B cell (primary cell): Measurements from ENCODE around the gene GIPR.

Experiments used
- EZH2 ChIP-seq: IDR thresholded peaks from 2 replicates; pipeline ENCODE4 v1.6.1; 2012; ENCODE audit warnings: borderline replicate concordance, low read depth, mild to moderate bottlenecking, moderate library complexity, low read length; ENCODE audit not compliant: insufficient read depth, poor library complexity, severe bottlenecking
- TF ChIP-seq, protein P1 (sequence below): fragments of 200-600 bp; IDR thresholded peaks from one replicate; pipeline ENCODE4 v1.8.0; 2022; ENCODE audit warnings: antibody characterized with exemption, mild to moderate bottlenecking

- TF ChIP-seq, protein P1, sequence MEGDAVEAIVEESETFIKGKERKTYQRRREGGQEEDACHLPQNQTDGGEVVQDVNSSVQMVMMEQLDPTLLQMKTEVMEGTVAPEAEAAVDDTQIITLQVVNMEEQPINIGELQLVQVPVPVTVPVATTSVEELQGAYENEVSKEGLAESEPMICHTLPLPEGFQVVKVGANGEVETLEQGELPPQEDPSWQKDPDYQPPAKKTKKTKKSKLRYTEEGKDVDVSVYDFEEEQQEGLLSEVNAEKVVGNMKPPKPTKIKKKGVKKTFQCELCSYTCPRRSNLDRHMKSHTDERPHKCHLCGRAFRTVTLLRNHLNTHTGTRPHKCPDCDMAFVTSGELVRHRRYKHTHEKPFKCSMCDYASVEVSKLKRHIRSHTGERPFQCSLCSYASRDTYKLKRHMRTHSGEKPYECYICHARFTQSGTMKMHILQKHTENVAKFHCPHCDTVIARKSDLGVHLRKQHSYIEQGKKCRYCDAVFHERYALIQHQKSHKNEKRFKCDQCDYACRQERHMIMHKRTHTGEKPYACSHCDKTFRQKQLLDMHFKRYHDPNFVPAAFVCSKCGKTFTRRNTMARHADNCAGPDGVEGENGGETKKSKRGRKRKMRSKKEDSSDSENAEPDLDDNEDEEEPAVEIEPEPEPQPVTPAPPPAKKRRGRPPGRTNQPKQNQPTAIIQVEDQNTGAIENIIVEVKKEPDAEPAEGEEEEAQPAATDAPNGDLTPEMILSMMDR: no peak
- no peak for TF ChIP-seq EZH2
These were observed 21.7 kb upstream of the GIPR start for GRCh38 chr19:45646345-45646698.
